IPS-20b (cell line): ENCODE results near the gene GNAQ.

Experiments used
- H3K27ac ChIP-seq: one replicate; pipeline ENCODE4 v1.5.1; 2013; ENCODE audit warnings: low read length
- H3K27me3 ChIP-seq: 2 replicates; pipeline ENCODE4 v1.6.1; 2013; ENCODE audit warnings: mild to moderate bottlenecking, low read length, inconsistent platforms; ENCODE audit not compliant: insufficient read depth
- H3K36me3 ChIP-seq: 2 replicates; pipeline ENCODE4 v1.6.1; 2013; ENCODE audit warnings: low read depth, mild to moderate bottlenecking, inconsistent platforms, low read length, moderate library complexity; ENCODE audit not compliant: insufficient read depth
- H3K4me1 ChIP-seq: 2 replicates; pipeline ENCODE4 v1.6.1; 2013; ENCODE audit warnings: mild to moderate bottlenecking, control low read depth, inconsistent platforms, low read length, moderate library complexity; ENCODE audit not compliant: insufficient read depth
- H3K4me3 ChIP-seq: 2 replicates; pipeline ENCODE4 v1.5.1; 2013; ENCODE audit warnings: mild to moderate bottlenecking, low read length, inconsistent platforms
- H3K9ac ChIP-seq: 2 replicates; pipeline ENCODE4 v1.6.1; 2013; ENCODE audit warnings: low read depth, mild to moderate bottlenecking, inconsistent platforms, low read length, moderate library complexity
- H3K9me3 ChIP-seq: 2 replicates; pipeline ENCODE4 v1.6.1; 2013; ENCODE audit warnings: mild to moderate bottlenecking, low read depth, low read length, inconsistent platforms; ENCODE audit not compliant: insufficient read depth

Gene GNAQ

DNA sequence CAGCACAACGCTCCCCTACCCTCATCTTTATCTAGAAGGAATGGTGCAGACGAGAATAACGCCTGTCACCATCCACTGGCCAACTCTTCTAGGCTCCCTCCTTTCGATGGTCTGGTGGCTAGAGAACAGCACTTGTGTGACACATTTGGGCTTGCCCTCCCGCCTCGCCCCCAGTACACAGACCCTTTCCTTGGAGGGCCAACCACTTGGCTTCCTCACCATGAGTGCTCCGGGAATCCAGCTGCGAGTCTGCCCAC is 1.4 kb downstream of the GNAQ start:
- H3K4me1 ChIP-seq = peaks cover 42% of the 10 kb centered on the region

DNA sequence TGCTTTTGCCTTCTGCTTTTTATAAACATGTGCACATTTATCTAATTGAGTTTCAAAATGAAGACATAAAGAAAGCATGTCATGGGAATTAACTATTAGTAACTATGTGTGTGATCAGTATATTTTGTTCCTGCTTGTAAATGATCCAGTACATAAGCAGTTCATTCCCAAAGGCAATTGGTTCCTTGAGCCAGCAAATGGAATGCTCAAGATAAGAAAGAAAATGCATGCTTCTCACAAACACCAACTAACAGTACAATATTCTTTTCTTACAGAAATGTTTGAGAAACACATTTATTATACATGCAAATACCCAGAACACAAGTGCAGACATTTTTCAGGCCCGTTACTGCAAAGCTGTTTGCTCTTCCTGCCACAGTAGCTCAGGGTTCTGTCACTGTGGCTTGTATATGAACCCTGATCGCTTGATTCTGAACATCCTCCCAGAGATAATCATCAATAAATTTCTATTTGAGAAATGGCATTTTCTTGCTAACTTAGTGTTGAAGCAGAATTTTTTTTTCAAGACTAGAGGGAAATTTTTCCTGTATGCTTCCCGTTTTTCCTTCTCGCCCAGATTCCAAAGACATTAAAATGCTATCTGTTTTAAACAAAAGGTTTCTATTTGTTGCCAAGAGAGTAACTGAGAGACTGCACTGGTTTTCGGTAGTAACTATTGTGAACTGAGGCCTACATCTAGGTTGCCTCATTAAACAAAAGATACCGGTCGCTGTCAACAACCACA is 1.9 kb downstream of the GNAQ start:
- Histone ChIP-seq H3K27ac (no peak overlapping the region), H3K27me3 (no peaks in the 10 kb centered on the region), H3K4me1 (peaks cover 43% of the 10 kb centered on the region), H3K4me3 (peak overlapping the region; percentile 89), H3K9me3 (no peaks in the 10 kb centered on the region), H3K36me3 (no peaks in the 10 kb centered on the region), H3K9ac (peak overlapping the region; percentile 80; the same call in 1 of the 2 replicates)

More for the DNA sequence above, 1.4 kb downstream of the GNAQ start:
- no peak overlapping the region for H3K27ac ChIP-seq
- H3K4me3 ChIP-seq = peak overlapping the region; percentile 89
- peak overlapping the region; percentile 80; the same call in 1 of the 2 replicates for H3K9ac ChIP-seq
- no peaks in the 10 kb centered on the region for H3K9me3 ChIP-seq
- H3K27me3 ChIP-seq = no peaks in the 10 kb centered on the region
- no peaks in the 10 kb centered on the region for H3K36me3 ChIP-seq

DNA sequence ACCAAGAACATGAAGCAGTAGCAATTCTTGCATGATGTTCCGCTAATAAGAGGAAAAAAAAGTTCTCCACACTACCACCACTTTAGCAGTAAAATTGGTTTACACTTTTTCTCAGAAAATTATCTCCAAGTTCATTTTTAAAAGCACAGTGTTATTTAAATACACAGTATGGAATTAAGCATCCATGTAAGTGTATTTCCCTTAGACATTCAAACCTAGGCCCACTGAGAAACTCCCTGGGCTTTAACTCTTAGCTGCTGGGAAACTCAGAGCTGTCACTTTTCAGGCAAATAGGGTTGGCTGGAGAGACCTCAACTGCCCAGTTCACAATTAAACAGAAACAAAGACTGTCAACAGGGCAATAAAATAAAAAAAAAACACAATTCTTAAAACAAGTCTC is 2.7 kb downstream of the GNAQ start:
- H3K27ac ChIP-seq = no peak overlapping the region

DNA sequence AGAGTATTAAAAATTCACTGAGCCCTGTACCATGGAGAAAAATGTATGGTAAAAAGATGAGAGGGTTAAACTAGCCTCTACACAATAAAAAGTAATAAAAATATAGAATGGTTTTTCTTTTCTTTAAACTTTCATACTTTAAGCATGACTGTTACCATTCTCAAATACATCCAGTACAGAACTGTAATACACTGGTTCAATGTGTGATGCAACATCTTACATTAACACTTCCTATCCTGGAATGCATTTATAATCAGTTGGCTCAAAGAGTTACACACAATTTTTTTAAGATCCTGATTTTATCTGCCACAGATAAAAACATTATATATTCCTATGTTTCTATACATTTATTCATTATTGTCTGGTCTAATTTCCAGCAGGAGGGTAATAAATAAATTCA is 4.7 kb downstream of the GNAQ start:
- no peak overlapping the region for H3K4me3 ChIP-seq
- H3K9me3 ChIP-seq = no peaks in the 10 kb centered on the region
- peaks cover 58% of the 10 kb centered on the region for H3K4me1 ChIP-seq
- H3K27me3 ChIP-seq = no peaks in the 10 kb centered on the region
- H3K36me3 ChIP-seq = no peaks in the 10 kb centered on the region
- no peak overlapping the region for H3K9ac ChIP-seq
- H3K27ac ChIP-seq = no peak overlapping the region

More for the DNA sequence above, 2.7 kb downstream of the GNAQ start:
- Histone ChIP-seq H3K27me3 (no peaks in the 10 kb centered on the region), H3K4me1 (peaks cover 50% of the 10 kb centered on the region), H3K4me3 (peak overlapping the region; percentile 89), H3K9me3 (no peaks in the 10 kb centered on the region), H3K36me3 (no peaks in the 10 kb centered on the region), H3K9ac (peak overlapping the region; percentile 80; the same call in 1 of the 2 replicates)

DNA sequence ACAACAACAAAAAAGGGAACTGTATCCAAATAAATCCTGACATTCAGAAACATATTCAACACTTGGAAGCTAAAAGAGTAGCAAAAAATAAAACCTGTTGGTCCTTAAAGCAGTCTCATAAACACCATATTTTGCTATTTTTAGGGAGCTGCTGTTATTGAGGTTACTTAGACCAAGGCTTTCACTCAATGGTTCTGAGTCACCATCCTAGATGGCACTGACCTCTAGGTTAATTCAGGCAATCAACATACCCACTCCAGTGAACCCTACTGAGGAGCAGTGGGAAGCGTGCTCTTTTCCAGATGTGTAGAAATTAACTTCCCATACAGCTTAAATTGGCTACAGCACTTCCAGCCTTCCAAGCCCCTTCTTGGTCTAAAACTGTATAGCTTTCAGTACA is 5.2 kb downstream of the GNAQ start:
- Histone ChIP-seq H3K4me1 (peaks cover 64% of the 10 kb centered on the region), H3K4me3 (no peak overlapping the region), H3K27me3 (no peaks in the 10 kb centered on the region), H3K36me3 (no peaks in the 10 kb centered on the region), H3K9me3 (no peaks in the 10 kb centered on the region), H3K27ac (no peak overlapping the region), H3K9ac (no peak overlapping the region; the same call in 1 of the 2 replicates)

DNA sequence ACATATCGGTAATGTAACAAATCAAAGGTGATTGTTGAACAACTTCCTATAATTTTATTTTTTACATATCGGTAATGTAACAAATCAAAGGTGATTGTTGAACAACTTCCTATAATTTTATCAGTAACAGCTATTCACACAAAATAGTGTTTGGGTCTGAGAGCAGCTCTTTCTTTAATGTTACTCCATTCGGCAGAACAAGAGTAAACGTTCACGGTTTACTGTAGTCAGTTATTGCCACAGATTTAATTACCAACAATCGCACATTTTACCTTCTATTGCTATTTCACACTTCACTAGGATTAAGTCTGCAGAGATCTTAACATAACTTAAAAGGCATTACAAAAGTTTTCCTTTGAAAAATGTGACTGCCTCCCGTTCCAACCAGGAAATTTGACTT is 6.4 kb downstream of the GNAQ start:
- Histone ChIP-seq H3K27me3 (no peaks in the 10 kb centered on the region), H3K9ac (peak overlapping the region; percentile 11; the same call in 1 of the 2 replicates), H3K36me3 (no peaks in the 10 kb centered on the region), H3K4me1 (peaks cover 73% of the 10 kb centered on the region), H3K27ac (no peak overlapping the region), H3K9me3 (no peaks in the 10 kb centered on the region), H3K4me3 (no peak overlapping the region)

DNA sequence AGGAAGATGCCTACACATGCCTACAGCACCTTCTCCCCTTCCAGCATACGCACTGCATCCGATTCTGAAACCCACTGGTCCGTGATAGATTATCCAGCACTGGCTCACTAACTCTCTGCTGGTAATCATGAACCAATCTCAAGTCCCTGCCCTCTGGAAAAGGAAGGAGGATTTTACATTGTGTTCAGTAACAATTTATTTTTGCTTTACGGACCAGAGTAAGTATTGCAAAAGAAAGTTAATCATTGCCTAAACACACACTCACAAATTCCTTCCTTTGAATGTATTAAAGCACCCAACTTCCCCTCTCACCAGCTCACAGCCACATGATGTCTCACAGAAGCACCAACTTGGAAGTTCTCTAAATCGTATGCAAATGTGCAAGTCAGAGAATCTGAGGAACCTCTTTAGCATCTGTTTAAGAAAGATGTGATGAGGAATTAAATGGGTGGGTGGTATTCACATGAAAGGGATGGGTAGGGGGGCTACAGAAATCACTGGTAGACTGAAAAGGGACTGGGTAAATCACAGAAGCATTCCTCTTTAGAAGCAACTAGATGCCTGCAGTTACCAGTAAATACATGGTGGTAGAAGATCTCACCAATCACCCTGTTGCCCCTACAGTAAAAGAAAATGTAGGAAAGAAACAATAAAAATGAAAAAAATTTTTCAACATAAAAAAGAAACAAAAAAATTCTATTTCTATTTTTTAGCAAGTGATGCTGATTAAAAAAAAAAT is 8.4 kb downstream of the GNAQ start:
- H3K9ac ChIP-seq = no peak overlapping the region; the same call in 1 of the 2 replicates

DNA sequence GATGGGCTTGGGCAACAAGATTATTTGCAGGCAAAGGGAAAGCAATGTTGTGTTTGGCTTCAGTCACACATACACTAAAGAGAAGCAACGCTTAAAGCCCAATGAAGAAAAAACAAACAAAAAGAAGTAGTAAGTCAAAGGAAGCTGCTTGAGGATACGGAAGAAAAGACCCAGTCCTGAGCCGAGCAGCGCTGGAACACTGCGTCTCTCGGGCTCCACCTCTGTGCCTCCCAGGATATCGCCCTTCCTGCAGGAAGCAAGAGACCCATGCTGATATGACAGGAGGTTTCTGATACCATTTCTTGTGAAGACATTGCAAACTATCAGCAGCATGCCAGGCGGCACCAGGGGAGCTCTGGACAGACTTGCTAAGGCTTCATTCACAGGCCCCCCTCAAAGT is 9.9 kb downstream of the GNAQ start:
- H3K4me1 ChIP-seq = peaks cover 68% of the 10 kb centered on the region
- H3K9me3 ChIP-seq = no peaks in the 10 kb centered on the region
- H3K4me3 ChIP-seq = no peak overlapping the region; the same call in 1 of the 2 replicates
- no peaks in the 10 kb centered on the region for H3K27me3 ChIP-seq
- no peaks in the 10 kb centered on the region for H3K36me3 ChIP-seq
- 0 out of 2 replicates have a peak overlapping the region, but pooled peaks have one; percentile 4 for H3K9ac ChIP-seq
- no peak overlapping the region for H3K27ac ChIP-seq

More for the DNA sequence above, 8.4 kb downstream of the GNAQ start:
- Histone ChIP-seq H3K27me3 (no peaks in the 10 kb centered on the region), H3K36me3 (no peaks in the 10 kb centered on the region), H3K9me3 (no peaks in the 10 kb centered on the region), H3K27ac (peak overlapping the region; percentile 66), H3K4me3 (peak overlapping the region; percentile 24; the same call in 1 of the 2 replicates), H3K4me1 (peaks cover 71% of the 10 kb centered on the region)

DNA sequence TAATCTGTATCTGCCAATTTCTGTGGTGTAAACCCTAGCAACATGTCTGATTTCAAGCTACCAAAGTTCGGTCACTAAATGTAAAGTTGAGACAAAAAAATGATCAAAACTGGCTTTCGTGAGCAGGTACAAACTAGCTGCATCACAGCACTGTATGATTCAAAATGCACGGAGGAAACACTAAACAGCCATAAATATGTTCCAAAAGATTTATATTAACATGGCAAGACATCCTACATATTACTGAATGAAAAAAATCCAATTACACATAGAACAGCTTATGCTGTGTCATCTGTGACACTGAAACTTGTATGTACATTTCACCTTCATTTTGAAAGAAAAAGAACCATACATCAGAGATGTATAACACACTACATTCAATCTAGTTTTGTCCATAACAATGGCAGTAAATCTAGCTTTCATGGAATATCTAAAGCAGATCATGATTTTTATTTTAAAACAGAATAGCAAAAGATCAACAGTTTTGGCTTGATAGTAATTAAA is 14.4 kb downstream of the GNAQ start:
- H3K9ac ChIP-seq = no peak overlapping the region
- no peaks in the 10 kb centered on the region for H3K27me3 ChIP-seq
- no peaks in the 10 kb centered on the region for H3K9me3 ChIP-seq
- no peak overlapping the region for H3K27ac ChIP-seq
- no peak overlapping the region for H3K4me3 ChIP-seq
- H3K4me1 ChIP-seq = peaks cover 28% of the 10 kb centered on the region
- H3K36me3 ChIP-seq = no peaks in the 10 kb centered on the region

DNA sequence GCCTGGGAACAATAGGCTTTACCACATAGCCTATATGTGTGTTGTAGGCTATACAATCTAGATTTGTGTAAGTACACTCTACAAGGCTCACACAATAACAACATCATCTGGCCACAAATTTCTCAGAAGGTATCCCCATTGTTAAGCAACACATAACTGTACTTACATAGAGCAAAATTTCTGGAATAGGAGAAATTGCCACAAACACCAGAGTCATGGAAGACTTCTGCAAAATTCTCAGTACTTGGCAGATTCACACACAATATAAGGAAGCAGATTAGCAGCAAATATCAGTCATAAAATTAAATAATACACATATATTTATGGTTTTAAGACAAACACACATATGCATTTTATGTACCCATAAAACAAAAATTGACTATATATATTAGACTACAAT is 16.4 kb downstream of the GNAQ start:
- Histone ChIP-seq H3K36me3 (no peaks in the 10 kb centered on the region), H3K27me3 (no peaks in the 10 kb centered on the region), H3K9ac (no peak overlapping the region), H3K4me1 (peaks cover 27% of the 10 kb centered on the region), H3K9me3 (no peaks in the 10 kb centered on the region), H3K27ac (no peak overlapping the region), H3K4me3 (no peak overlapping the region)

DNA sequence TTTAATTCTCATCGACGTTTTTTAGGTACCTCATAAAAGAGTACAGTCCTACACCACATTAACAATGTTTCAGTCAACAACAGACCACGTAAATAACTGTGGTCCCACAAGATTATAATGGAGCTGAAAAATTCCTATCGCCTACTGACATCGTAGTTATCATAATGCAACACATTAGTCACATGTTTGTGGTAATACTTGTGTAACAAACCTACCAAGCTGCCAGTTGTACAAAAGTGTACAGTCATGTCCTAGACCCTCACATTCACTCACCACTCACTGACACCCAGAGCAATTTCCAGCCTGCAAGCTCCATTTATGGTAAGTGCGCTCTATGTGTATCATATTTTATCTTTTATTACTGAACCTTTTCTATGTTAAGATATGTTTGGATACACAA is 16.8 kb downstream of the GNAQ start:
- Histone ChIP-seq H3K4me3 (no peak overlapping the region), H3K4me1 (peaks cover 24% of the 10 kb centered on the region), H3K9ac (no peak overlapping the region), H3K9me3 (no peaks in the 10 kb centered on the region), H3K27me3 (no peaks in the 10 kb centered on the region), H3K36me3 (no peaks in the 10 kb centered on the region), H3K27ac (no peak overlapping the region)

DNA sequence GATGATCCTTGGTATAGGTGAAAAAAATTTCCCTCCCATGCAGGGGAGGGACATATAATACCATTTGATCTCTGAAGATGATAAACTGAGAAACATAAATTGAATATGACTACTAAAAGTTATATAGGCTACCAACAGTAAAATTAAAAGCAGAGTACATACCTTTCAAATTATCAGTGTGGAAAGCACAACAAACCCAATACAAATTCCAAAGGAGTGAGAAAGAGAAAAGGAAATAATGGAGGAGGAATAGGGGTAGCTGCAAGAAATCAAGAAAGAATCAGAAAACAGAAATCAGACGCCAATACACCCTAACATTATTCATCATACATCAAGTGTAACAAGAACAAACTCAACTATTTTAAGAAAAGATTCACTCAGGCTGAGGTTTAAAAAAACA is 17.7 kb downstream of the GNAQ start:
- Histone ChIP-seq H3K4me3 (no peak overlapping the region), H3K36me3 (no peaks in the 10 kb centered on the region), H3K9ac (no peak overlapping the region), H3K27ac (no peak overlapping the region), H3K9me3 (no peaks in the 10 kb centered on the region), H3K27me3 (no peaks in the 10 kb centered on the region), H3K4me1 (peaks cover 21% of the 10 kb centered on the region)
